Measurements from ENCODE around the gene AVL9. TPM values are rescaled to one million over a fixed set of nuclear protein-coding genes. Genes with fewer than 3 reads are reported as not detected.
"Not testable (repeated sequence)": the region's sequence is repeated elsewhere in the genome, so short reads cannot be mapped to it uniquely, and the experiment has no call there.

The AVL9 gene
- total and polyA plus RNA-seq, 2 experiments from 2014 or later, result 13.1 to 33.8 TPM

DNA sequence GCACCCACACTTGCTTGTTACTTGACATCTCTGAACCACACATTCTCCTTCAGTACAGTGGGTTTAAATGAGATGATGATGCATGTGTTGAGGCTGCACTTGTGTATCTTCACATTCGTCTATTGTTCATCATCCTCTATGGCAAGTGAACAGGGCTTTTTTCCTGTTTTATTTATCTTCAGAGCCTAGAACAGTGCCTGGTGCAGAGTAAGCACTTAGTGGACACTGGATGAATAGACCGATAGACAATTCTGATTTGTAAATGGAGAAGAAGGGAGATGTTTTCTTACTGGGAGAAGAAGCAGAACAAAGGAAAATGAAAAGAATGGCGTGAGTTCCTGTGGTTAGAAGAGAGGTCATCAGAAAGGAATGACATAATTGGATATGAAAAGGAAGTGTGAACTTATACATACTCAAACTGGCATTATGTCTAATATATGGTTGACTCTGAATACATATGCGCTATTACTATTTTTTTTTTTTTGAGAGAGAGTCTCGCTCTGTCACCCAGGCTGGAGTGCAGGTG is 99.7 kb downstream of the AVL9 start (continued):
- TF ChIP-seq, protein P1, sequence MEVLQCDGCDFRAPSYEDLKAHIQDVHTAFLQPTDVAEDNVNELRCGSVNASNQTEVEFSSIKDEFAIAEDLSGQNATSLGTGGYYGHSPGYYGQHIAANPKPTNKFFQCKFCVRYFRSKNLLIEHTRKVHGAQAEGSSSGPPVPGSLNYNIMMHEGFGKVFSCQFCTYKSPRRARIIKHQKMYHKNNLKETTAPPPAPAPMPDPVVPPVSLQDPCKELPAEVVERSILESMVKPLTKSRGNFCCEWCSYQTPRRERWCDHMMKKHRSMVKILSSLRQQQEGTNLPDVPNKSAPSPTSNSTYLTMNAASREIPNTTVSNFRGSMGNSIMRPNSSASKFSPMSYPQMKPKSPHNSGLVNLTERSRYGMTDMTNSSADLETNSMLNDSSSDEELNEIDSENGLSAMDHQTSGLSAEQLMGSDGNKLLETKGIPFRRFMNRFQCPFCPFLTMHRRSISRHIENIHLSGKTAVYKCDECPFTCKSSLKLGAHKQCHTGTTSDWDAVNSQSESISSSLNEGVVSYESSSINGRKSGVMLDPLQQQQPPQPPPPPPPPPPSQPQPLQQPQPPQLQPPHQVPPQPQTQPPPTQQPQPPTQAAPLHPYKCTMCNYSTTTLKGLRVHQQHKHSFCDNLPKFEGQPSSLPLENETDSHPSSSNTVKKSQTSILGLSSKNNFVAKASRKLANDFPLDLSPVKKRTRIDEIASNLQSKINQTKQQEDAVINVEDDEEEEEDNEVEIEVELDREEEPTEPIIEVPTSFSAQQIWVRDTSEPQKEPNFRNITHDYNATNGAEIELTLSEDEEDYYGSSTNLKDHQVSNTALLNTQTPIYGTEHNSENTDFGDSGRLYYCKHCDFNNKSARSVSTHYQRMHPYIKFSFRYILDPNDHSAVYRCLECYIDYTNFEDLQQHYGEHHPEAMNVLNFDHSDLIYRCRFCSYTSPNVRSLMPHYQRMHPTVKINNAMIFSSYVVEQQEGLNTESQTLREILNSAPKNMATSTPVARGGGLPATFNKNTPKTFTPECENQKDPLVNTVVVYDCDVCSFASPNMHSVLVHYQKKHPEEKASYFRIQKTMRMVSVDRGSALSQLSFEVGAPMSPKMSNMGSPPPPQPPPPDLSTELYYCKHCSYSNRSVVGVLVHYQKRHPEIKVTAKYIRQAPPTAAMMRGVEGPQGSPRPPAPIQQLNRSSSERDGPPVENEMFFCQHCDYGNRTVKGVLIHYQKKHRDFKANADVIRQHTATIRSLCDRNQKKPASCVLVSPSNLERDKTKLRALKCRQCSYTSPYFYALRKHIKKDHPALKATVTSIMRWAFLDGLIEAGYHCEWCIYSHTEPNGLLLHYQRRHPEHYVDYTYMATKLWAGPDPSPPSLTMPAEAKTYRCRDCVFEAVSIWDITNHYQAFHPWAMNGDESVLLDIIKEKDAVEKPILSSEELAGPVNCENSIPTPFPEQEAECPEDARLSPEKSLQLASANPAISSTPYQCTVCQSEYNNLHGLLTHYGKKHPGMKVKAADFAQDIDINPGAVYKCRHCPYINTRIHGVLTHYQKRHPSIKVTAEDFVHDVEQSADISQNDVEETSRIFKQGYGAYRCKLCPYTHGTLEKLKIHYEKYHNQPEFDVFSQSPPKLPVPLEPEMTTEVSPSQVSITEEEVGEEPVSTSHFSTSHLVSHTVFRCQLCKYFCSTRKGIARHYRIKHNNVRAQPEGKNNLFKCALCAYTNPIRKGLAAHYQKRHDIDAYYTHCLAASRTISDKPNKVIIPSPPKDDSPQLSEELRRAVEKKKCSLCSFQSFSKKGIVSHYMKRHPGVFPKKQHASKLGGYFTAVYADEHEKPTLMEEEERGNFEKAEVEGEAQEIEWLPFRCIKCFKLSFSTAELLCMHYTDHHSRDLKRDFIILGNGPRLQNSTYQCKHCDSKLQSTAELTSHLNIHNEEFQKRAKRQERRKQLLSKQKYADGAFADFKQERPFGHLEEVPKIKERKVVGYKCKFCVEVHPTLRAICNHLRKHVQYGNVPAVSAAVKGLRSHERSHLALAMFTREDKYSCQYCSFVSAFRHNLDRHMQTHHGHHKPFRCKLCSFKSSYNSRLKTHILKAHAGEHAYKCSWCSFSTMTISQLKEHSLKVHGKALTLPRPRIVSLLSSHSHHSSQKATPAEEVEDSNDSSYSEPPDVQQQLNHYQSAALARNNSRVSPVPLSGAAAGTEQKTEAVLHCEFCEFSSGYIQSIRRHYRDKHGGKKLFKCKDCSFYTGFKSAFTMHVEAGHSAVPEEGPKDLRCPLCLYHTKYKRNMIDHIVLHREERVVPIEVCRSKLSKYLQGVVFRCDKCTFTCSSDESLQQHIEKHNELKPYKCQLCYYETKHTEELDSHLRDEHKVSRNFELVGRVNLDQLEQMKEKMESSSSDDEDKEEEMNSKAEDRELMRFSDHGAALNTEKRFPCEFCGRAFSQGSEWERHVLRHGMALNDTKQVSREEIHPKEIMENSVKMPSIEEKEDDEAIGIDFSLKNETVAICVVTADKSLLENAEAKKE (CRISPR knock-in tag; IDR thresholded peaks at IDR 0.05), result no peak
- TF ChIP-seq EZH2 (IDR thresholded peaks at IDR 0.05; ENCODE audit: low read depth, unreplicated experiment) (no peak), NANOG (IDR thresholded peaks at IDR 0.05; ENCODE audit: borderline replicate concordance) (no peak), CTCF (conservative IDR thresholded peaks at IDR 0.05; ENCODE audit: low read depth in 2 of 2) (no peak)

- H2AFZ ChIP-seq; H3K4me2 ChIP-seq; H3K4me3 ChIP-seq; H3K27ac Mint-ChIP-seq; H3K27me3 ChIP-seq (ENCODE audit: insufficient read depth); H4K20me1 ChIP-seq (replicated peaks; ENCODE audit: insufficient read depth); H3K27ac ChIP-seq (ENCODE audit: low read depth); H3K79me2 ChIP-seq (replicated peaks; ENCODE audit: insufficient read depth); H3K36me3 ChIP-seq (ENCODE audit: insufficient read depth); H3K27me3 Mint-ChIP-seq (ENCODE audit: insufficient read depth, low read depth, poor library complexity); H3K4me1 ChIP-seq (ENCODE audit: insufficient read depth); ATAC-seq; H3K9me2 ChIP-seq (ENCODE audit: insufficient read depth); DNase-seq (ENCODE audit: low spot score); H3K4me3 Mint-ChIP-seq; H3F3A ChIP-seq (replicated peaks; ENCODE audit: low read depth): not testable (repeated sequence)
- H3K4me1 Mint-ChIP-seq, result peaks cover 13% of the 10 kb centered on the region
- peaks cover 64% of the 10 kb centered on the region for H3K9me3 Mint-ChIP-seq
- peaks cover 73% of the 10 kb centered on the region for H3K36me3 Mint-ChIP-seq (ENCODE audit: low read depth)
Measured at GRCh38 chr7:32601196-32601595, 105.9 kb downstream of the AVL9 start.
